ENCODE results near the gene NLRP7. TPM values are rescaled to one million over a fixed set of nuclear protein-coding genes. Genes with fewer than 3 reads are reported as not detected.
"Not testable (repeated sequence)": the region's sequence is repeated elsewhere in the genome, so short reads cannot be mapped to it uniquely, and the experiment has no call there.

Gene NLRP7
- total RNA-seq, 2 donors from 2014 or later: 0.93 to 1.0 TPM

- no peak overlapping the region for H3K27ac Mint-ChIP-seq
- WGBS, 2 experiments (ENCODE audit: insufficient coverage in 1 of 2, insufficient read length in 1 of 2): no CpG with 5 or more reads among the region's 6 CpGs
- no peaks in the 10 kb centered on the region for H3K9me3 Mint-ChIP-seq
- Histone ChIP-seq H3K36me3 (ENCODE audit: control insufficient read depth, insufficient read depth, low read length) (peaks cover 66% of the 10 kb centered on the region), H3K4me3 (ENCODE audit: low read length) (no peak overlapping the region), H3K9me3 (ENCODE audit: control insufficient read depth, low read length) (peaks cover 4% of the 10 kb centered on the region), H3K9ac (ENCODE audit: extremely low read depth, low read length, poor library complexity, severe bottlenecking) (no peak overlapping the region), H3K27ac (ENCODE audit: low read depth, low read length) (no peak overlapping the region), H3K27me3 (ENCODE audit: control insufficient read depth, insufficient read depth, low read length, poor library complexity, severe bottlenecking) (no peaks in the 10 kb centered on the region), H3K4me1 (ENCODE audit: control insufficient read depth, insufficient read depth, low read length) (peaks cover 12% of the 10 kb centered on the region)
- TF ChIP-seq CTCF (conservative IDR thresholded peaks at IDR 0.05): no peak
- peaks cover 43% of the 10 kb centered on the region for H3K4me1 Mint-ChIP-seq
- no peak for DNase-seq
- H3K27me3 Mint-ChIP-seq (ENCODE audit: insufficient read depth): no peaks in the 10 kb centered on the region
- H3K36me3 Mint-ChIP-seq (ENCODE audit: low read depth): peaks cover 40% of the 10 kb centered on the region
- no peak overlapping the region for H3K4me3 Mint-ChIP-seq
Observed at GRCh38 chr19:54903303-54903702, 44.0 kb downstream of the NLRP7 start.

GRCh38 chr19:54902061-54902460 lies 45.3 kb downstream of the NLRP7 start:
- H3K27ac ChIP-seq (ENCODE audit: low read depth, low read length): no peak overlapping the region
- H3K9me3 ChIP-seq (ENCODE audit: control insufficient read depth, low read length): peaks cover 4% of the 10 kb centered on the region
- DNase-seq: no peak
- H3K4me3 ChIP-seq (ENCODE audit: low read length): no peak overlapping the region
- TF ChIP-seq CTCF (conservative IDR thresholded peaks at IDR 0.05): no peak
- peaks cover 12% of the 10 kb centered on the region for H3K4me1 ChIP-seq (ENCODE audit: control insufficient read depth, insufficient read depth, low read length)
- H3K4me3 Mint-ChIP-seq: no peak overlapping the region
- H3K4me1 Mint-ChIP-seq: peaks cover 53% of the 10 kb centered on the region
- H3K27me3 Mint-ChIP-seq (ENCODE audit: insufficient read depth): no peaks in the 10 kb centered on the region
- 76 to 94% methylated on average over 2 to 3 of the region's 3 CpGs for WGBS, 2 experiments (ENCODE audit: insufficient coverage in 1 of 2, insufficient read length in 1 of 2)
- H3K27ac Mint-ChIP-seq: no peak overlapping the region
- H3K27me3 ChIP-seq (ENCODE audit: control insufficient read depth, insufficient read depth, low read length, poor library complexity, severe bottlenecking): no peaks in the 10 kb centered on the region
- H3K9ac ChIP-seq (ENCODE audit: extremely low read depth, low read length, poor library complexity, severe bottlenecking): no peak overlapping the region
- no peaks in the 10 kb centered on the region for H3K9me3 Mint-ChIP-seq
- H3K36me3 ChIP-seq (ENCODE audit: control insufficient read depth, insufficient read depth, low read length): peaks cover 65% of the 10 kb centered on the region
- peaks cover 40% of the 10 kb centered on the region for H3K36me3 Mint-ChIP-seq (ENCODE audit: low read depth)

- H3K9me3 Mint-ChIP-seq; H3K27ac ChIP-seq (ENCODE audit: low read depth, low read length); H3K9me3 ChIP-seq (ENCODE audit: control insufficient read depth, low read length); H3K4me3 ChIP-seq (ENCODE audit: low read length); H3K27me3 Mint-ChIP-seq (ENCODE audit: insufficient read depth); H3K4me3 Mint-ChIP-seq; H3K27me3 ChIP-seq (ENCODE audit: control insufficient read depth, insufficient read depth, low read length, poor library complexity, severe bottlenecking); H3K4me1 ChIP-seq (ENCODE audit: control insufficient read depth, insufficient read depth, low read length); DNase-seq; H3K9ac ChIP-seq (ENCODE audit: extremely low read depth, low read length, poor library complexity, severe bottlenecking): not testable (repeated sequence)
- Mint-ChIP-seq H3K27ac (peak overlapping the region; percentile 88), H3K36me3 (ENCODE audit: low read depth) (peaks cover 38% of the 10 kb centered on the region), H3K4me1 (peaks cover 54% of the 10 kb centered on the region)
- WGBS, 2 experiments (ENCODE audit: insufficient coverage in 1 of 2, insufficient read length in 1 of 2): 88 to 96% methylated on average over 4 to 7 of the region's 8 CpGs
- peaks cover 57% of the 10 kb centered on the region for H3K36me3 ChIP-seq (ENCODE audit: control insufficient read depth, insufficient read depth, low read length)
Observed at GRCh38 chr19:54901153-54901552, 46.2 kb downstream of the NLRP7 start.

GRCh38 chr19:54899646-54900045 lies 47.7 kb downstream of the NLRP7 start:
- H3K27me3 ChIP-seq (ENCODE audit: control insufficient read depth, insufficient read depth, low read length, poor library complexity, severe bottlenecking); H3K9ac ChIP-seq (ENCODE audit: extremely low read depth, low read length, poor library complexity, severe bottlenecking); H3K9me3 Mint-ChIP-seq; H3K4me1 ChIP-seq (ENCODE audit: control insufficient read depth, insufficient read depth, low read length); H3K27ac ChIP-seq (ENCODE audit: low read depth, low read length); H3K9me3 ChIP-seq (ENCODE audit: control insufficient read depth, low read length); H3K27me3 Mint-ChIP-seq (ENCODE audit: insufficient read depth): not testable (repeated sequence)
- peaks cover 42% of the 10 kb centered on the region for H3K36me3 ChIP-seq (ENCODE audit: control insufficient read depth, insufficient read depth, low read length)
- peak overlapping the region; percentile 84 for H3K4me3 ChIP-seq (ENCODE audit: low read length)
- peak; percentile 29 for DNase-seq
- Mint-ChIP-seq H3K27ac (peak overlapping the region; percentile 76), H3K4me1 (peaks cover 51% of the 10 kb centered on the region), H3K36me3 (ENCODE audit: low read depth) (peaks cover 32% of the 10 kb centered on the region), H3K4me3 (peak overlapping the region; percentile 85)
- 84 to 89% methylated on average over 9 of the region's 9 CpGs for WGBS, 2 experiments (ENCODE audit: insufficient coverage in 1 of 2, insufficient read length in 1 of 2)

GRCh38 chr19:54898685-54899084 lies 48.6 kb downstream of the NLRP7 start:
- DNase-seq: peak; percentile 40
- peak overlapping the region; percentile 87 for H3K27ac Mint-ChIP-seq
- H3K9me3 Mint-ChIP-seq; H3K27me3 ChIP-seq (ENCODE audit: control insufficient read depth, insufficient read depth, low read length, poor library complexity, severe bottlenecking); H3K4me1 ChIP-seq (ENCODE audit: control insufficient read depth, insufficient read depth, low read length); H3K27ac ChIP-seq (ENCODE audit: low read depth, low read length); H3K9ac ChIP-seq (ENCODE audit: extremely low read depth, low read length, poor library complexity, severe bottlenecking); H3K27me3 Mint-ChIP-seq (ENCODE audit: insufficient read depth); H3K9me3 ChIP-seq (ENCODE audit: control insufficient read depth, low read length): not testable (repeated sequence)
- peaks cover 56% of the 10 kb centered on the region for H3K4me1 Mint-ChIP-seq
- H3K36me3 Mint-ChIP-seq (ENCODE audit: low read depth): peaks cover 30% of the 10 kb centered on the region
- WGBS, 2 experiments (ENCODE audit: insufficient coverage in 1 of 2, insufficient read length in 1 of 2): 29 to 100% methylated on average over 2 to 6 of the region's 7 CpGs
- Histone ChIP-seq H3K4me3 (ENCODE audit: low read length) (peak overlapping the region; percentile 84), H3K36me3 (ENCODE audit: control insufficient read depth, insufficient read depth, low read length) (peaks cover 35% of the 10 kb centered on the region)
- H3K4me3 Mint-ChIP-seq: peak overlapping the region; percentile 85

Measured in endodermal cell (in vitro differentiated cells).